Myocyte (in vitro differentiated cells): ENCODE measurements around the gene KLRG1. TPM values are rescaled to one million over a fixed set of nuclear protein-coding genes. Genes with fewer than 3 reads are reported as not detected.

Experiments used
- DNase-seq: peaks from one replicate; pipeline ENCODE4 v3.0.0-alpha.2; 2012; ENCODE audit warnings: low read depth
- polyA plus RNA-seq: library from polyadenylated mRNA; unstranded; fragments of >200 nt; gene quantifications from one replicate; pipeline ENCODE4 v1.2.1, GENCODE V29; 2012; ENCODE audit warnings: missing spikeins
- total RNA-seq: library from RNA; depleted of rRNA; stranded (reverse); fragments of >200 nt; gene quantifications from 2 replicates; pipeline ENCODE4 v1.2.3, GENCODE V29; 2014

The KLRG1 gene
- total RNA-seq = 1.0 and 6.0 TPM in 2 replicates
- polyA plus RNA-seq = 2.1 TPM

GRCh38 chr12:8989413-8989812, at the start of gene KLRG1:
Gene KLRG1 (plus strand): TSS chr12:8989546. CDS start chr12:8989636, 90 bp downstream.
- DNase-seq = no peak

- peak; percentile 3 for DNase-seq
Measured at GRCh38 chr12:8941691-8942478, 47.5 kb upstream of the KLRG1 start.

- DNase-seq = no peak
Measured at GRCh38 chr12:8943565-8944186, 45.7 kb upstream of the KLRG1 start.

GRCh38 chr12:8946733-8947132, 42.6 kb upstream of the KLRG1 start:
- DNase-seq = no peak

GRCh38 chr12:8947737-8948136, 41.6 kb upstream of the KLRG1 start:
- DNase-seq = no peak

- peak; percentile 38 for DNase-seq
Measured at GRCh38 chr12:8948701-8949341, 40.5 kb upstream of the KLRG1 start.

- peak; percentile 98 for DNase-seq
Measured at GRCh38 chr12:8949342-8950220, 39.8 kb upstream of the KLRG1 start, which contains the start of gene M6PR. Gene M6PR (minus strand): TSS chr12:8949645. CDS start chr12:8946404, 3,241 bp downstream.

- DNase-seq = no peak
Measured at GRCh38 chr12:8950221-8950527, 39.2 kb upstream of the KLRG1 start.

GRCh38 chr12:8950702-8951478, 38.5 kb upstream of the KLRG1 start:
- peak; percentile 3 for DNase-seq

GRCh38 chr12:8951744-8952143, 37.6 kb upstream of the KLRG1 start:
- DNase-seq = no peak

GRCh38 chr12:8953773-8954402, 35.5 kb upstream of the KLRG1 start:
- DNase-seq = no peak

- DNase-seq = no peak
Measured at GRCh38 chr12:8956073-8956472, 33.3 kb upstream of the KLRG1 start.

- DNase-seq = no peak
Measured at GRCh38 chr12:8956772-8957171, 32.6 kb upstream of the KLRG1 start.

- no peak for DNase-seq
Measured at GRCh38 chr12:8957561-8957960, 31.8 kb upstream of the KLRG1 start.

GRCh38 chr12:8958066-8958465, 31.3 kb upstream of the KLRG1 start:
- no peak for DNase-seq

- DNase-seq = no peak
Measured at GRCh38 chr12:8960176-8960575, 29.2 kb upstream of the KLRG1 start.

- no peak for DNase-seq
Measured at GRCh38 chr12:8968761-8969160, 20.6 kb upstream of the KLRG1 start.

GRCh38 chr12:8969861-8970411, 19.4 kb upstream of the KLRG1 start:
- no peak for DNase-seq

- no peak for DNase-seq
Measured at GRCh38 chr12:8970432-8970831, 18.9 kb upstream of the KLRG1 start.

- DNase-seq = no peak
Measured at GRCh38 chr12:8980137-8980536, 9.2 kb upstream of the KLRG1 start.
